DMS153 treated with DMSO at 0.1 percent for 48 hours (cell line): ENCODE results near the gene MAP4K5.
"Not testable (repeated sequence)": the region's sequence is repeated elsewhere in the genome, so short reads cannot be mapped to it uniquely, and the experiment has no call there.

Experiments
- DNase-seq: peaks from one replicate; lab custom pipeline; 2025; ENCODE audit not compliant: unreplicated experiment; lab: John Stamatoyannopoulos, UW

MAP4K5 gene

DNA sequence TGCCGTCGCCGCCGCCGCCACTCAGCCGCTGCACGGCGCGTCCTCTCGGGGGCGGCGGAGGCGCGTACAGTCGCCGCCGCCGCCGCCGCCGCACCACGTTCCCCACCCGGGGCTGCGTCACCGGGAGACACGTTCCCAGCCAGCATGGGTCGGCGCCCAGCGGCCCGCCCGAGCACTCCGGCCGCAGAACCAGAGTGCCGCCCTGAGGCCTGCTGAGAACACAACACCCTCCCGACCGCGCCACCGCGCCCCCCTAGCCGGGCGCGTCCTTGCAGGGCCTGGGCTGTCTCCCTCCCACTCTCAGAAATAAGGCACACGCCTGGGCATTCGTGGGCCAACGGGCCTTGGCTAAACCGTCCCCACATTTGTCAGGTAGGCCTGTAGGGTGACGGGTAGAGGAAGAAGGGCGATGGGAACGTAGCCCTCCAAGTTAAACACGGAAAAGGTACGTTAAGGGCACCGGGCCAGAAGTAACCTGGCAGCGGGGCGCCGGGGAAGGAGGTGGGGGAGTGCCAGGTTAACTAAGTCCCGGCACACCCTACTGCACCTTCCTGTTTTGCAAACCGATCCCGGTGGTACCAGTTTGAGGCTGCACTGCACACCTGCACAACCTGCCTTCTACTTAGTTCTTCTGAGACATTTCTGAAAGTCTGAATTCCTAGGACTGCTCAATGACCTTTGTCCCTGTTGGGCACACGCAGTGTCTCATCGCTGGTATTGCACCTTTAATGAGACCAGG, at the start of gene MAP4K5:
MAP4K5 (minus strand) TSS at position 68 of the 739 bp plus-strand sequence. CDS start 520 bp downstream, outside the sequence.
- DNase-seq, result peak; percentile 59

DNA sequence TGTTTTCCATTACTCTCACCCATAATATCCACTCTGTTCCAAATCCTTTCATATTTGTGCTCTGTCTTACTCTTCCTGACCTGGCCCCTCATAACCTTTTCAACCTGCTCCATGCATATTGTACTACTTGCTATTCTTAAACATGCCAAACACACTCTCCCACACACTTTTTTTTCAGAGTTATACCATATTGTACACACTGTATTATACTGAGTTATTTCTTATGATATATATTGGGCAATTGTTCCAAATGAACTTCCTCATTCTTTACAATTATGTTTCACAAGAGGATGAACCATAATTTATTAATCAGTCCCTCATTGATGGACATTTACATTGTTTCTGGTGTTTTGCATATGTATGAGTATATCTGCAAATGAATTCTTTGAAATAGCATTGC, 46.1 kb upstream of the MAP4K5 start:
- DNase-seq, result no peak

DNA sequence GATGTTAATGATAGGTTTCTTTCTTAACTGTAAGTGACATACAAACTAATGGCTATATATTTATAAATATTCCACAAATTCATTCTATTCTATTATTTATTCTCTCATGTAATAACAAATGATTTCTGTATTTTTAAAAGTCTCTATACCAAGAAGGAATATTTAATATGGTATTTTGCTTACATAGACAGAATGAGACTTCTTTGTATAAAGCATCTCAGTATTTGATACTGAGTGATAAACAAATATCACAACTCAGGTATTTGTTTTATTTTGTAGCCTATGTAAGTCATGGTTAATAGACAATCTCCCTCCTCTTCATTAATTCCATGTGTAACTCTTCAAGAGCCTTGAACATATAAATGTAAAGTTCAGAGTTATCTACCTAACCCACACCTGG, 45.6 kb upstream of the MAP4K5 start:
- DNase-seq, result no peak

DNA sequence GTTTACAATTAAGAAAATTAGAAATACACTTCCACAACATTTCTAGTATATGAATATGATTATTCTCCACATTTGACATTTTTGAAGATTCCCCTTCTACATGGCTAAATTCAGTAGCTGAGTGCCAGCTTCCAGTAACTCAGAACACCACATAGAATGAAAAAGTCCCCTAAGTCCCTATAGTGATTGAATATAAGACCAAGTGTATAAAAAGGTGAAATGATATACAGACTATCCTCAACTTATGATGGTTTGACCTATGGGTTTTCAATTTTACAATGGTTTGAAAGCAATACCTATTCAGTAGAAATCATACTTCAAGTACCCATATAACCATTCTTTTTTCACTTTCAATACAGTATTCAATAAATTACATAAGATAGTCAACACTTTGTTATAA, 43.4 kb upstream of the MAP4K5 start:
- DNase-seq, result no peak

DNA sequence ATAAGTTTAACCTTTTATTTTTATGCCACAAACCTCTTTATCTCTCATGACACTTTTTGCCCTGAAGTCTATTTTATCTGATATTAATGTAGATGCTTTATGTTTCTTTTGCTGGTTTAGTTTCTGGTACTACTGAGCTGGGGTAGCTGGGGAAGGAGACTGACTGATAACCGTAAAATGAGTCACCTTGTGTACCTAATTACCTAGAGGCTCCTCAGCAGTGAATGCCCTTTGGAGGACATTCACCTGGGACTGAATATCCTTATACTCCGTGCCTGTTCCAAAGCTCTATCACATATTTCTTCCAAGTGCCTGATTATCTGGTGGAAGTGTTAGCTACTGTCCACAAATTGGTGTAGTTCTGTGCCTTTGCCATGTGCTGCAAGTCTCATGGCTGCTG, 41.5 kb upstream of the MAP4K5 start:
- no peak for DNase-seq

DNA sequence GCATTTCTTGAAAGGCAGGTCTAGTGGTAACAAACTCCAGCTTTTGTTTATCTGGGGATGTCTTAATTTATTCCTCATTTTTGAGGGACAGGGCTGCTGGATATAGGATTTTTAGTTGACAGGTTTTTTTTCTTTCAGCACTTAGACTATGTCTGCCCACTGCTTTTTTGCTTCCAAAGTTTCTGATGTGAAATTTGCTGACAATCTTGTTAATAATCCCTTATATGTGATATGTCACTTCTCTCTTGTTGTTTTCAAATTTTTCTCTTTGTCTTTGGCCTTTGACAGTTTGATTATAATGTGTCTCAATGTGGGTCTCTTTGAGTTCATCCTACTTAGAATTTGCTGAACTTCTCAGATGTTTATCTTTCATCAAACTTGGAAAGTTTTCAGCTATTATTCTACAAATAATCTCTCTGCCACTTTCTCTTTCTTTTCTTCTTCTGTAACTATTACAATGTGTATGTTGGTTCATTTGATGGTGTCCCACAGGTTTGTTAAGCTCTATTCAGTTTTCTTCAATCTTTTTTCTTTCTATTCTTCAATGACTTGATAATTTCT, 37.4 kb upstream of the MAP4K5 start:
- DNase-seq, result no peak

DNA sequence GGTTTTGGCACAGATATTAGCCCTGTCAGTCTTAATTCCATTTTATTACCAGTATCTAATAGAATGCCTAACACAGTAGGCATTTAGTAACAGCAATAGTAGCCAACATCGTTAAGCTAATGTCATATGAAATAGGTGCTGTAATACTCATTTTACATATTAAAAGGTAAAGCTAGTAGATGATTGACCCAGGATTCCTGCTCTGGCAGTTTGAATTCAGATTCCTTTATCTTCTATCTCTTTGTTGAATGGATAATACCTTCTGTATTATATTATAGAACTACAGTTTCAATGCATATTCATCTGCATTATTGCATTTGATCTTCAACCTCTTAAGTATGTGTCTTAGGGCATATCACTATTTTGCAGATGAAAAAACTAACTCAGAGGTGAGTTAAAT, 30.5 kb upstream of the MAP4K5 start:
- DNase-seq, result no peak

DNA sequence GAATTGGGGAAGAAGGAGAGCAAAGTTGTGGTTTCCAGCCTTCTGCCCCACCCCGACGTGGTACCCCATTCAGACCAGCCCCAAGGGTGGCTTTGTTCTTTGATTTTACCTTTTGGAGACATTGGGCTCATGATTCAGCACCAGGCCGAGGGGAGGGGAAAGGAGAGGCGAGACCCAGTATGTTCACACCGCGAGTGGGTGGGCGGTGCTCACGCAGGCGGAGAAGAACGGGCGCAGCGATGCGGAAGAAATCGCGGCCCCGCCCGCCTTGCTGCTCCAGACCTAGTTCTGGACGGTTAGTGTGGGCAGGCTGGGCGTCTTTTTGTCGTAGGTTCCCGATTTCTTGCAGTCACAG, 28.5 kb upstream of the MAP4K5 start:
- peak; percentile 60 for DNase-seq

DNA sequence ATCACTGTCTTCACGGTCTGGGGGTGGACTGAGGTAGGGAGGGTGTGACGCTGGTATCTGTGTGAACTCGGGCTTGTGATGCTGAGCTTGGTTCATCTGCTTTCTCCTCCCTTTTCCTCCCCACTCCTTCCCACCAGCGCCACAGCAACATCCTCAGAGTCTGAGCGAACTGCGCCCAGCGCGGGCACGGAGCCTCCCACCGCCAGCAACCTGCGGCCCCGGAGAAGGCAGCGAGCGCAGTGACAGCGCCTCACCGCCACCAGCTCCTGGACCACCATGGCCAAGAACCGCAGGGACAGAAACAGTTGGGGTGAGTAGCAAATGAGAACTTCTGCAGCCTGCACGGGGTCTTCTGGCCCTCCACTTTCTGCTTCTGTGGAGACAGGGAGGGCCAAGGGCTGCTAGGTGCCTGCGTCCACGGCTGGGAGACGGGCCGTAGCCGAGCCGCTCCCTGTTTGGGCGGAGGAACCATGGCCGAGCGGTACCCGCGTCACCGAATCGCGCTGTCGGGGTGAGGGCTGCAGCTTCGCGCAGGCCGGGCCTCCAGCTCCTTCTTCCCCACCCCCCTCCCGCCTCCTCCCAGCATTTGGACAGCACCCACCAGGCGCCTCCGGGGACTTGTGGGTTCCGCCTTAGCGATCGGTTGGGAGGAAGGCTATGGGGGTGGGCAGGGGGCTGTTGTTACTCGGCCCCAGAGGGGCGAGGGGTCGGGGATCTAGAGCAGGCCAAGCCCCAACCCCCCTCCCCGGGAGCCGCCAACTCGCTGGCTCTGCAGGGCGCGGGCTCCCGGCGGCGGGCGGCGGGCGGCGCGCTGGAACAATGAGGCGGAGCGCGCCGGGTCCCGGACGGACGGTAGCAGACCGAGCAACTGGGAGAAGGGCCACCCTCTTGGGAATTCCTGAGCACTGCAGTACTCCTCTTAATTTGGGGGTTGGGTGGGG, 27.9 kb upstream of the MAP4K5 start, which contains the start of gene ATL1:
ATL1 (plus strand) TSS at position 156 of the 941 bp plus-strand sequence; CDS start at position 277, 121 bp downstream.
- DNase-seq, result peak; percentile 60

DNA sequence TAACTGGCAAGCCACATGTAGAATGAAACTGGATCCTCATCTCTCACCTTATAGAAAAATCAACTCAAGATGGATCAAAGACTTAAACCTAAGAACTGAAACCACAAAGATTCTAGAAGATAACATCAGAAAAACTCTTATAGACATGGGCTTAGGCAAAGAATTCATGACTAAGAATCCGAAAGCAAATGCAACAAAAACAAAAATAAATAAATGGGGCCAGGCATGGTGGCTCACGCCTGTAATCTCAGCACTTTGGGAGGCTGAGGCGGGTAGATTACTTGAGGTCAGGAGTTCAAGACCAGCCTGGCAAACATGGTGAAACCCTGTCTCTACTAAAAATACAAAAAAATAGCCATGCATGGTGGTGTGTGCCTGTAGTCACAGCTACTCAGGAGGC, 20.4 kb upstream of the MAP4K5 start:
- DNase-seq, result not testable (repeated sequence)

DNA sequence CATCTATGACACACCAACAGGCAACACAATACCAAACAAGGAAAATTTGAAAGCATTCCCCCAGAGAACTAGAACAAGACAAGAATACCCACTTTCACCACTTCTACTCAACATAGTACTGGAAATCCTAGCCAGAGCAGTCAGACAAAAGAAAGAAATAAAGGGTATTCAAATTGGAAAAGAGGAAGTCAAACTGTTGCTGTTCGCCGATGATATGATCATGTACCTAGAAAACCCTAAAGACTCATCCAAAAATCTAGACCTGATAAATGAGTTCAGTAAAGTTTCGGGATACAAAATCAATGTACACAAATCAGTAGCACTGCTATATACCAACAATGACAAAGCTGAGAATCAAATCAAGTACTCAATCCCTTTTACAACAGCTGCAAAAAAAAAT, 19.5 kb upstream of the MAP4K5 start:
- DNase-seq, result no peak

DNA sequence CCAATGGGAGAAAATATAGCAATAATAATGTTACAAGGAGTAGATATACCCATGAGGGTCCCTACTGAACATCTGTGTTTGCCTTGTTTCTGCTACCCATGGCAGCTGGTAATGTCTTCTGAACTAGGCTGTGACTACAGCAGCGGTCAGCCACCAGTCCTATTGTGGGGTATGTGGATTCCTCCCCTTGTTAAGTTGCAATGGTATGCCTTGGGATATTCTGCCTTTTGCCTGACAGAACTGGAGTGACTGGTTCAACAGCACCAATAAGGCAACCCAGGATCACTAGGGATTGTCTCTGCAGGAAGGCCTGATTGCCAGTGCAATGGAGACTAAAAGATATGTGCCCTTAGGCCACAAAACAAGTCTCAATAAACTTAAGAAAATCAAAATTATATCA, 17.9 kb upstream of the MAP4K5 start:
- no peak for DNase-seq

DNA sequence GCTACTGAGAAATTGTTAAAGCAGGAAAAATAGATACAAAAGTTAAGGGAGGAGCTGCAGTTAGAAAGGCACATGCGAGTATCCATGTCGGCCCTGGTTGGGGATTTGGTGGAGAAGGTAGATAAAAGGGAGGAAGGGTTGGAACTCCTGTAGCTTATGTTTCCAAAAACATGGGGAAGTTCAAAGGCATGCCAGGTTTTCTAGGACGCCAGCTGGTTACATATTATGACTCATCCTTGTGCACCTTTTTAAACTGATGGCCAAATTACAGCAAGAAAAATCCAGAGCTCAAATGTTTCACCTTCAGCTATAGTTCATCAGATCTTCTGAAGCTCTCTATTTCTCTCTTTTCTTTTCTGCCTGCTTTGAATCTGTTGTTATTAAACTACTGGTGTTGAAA, 13.2 kb upstream of the MAP4K5 start:
- DNase-seq, result no peak

DNA sequence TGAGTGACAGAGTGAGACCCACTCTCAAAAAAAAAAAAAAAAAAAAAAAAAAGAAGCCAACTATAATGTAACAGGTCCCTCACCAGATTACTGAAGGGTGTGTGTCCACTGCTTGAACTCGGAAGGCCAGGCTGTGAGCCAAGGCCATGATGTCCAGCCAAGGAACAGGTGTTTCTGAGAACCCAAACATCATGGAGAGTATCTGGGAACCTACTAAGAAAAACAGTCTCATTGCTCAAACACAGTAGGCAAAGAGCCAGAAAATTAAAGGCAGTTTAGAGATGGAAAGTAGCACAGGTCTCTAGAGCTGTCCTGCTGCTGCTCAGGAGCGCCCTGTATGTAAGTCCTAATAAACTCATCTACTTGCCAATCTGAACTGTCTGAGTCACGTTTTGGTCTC, 12.5 kb upstream of the MAP4K5 start:
- no peak for DNase-seq

DNA sequence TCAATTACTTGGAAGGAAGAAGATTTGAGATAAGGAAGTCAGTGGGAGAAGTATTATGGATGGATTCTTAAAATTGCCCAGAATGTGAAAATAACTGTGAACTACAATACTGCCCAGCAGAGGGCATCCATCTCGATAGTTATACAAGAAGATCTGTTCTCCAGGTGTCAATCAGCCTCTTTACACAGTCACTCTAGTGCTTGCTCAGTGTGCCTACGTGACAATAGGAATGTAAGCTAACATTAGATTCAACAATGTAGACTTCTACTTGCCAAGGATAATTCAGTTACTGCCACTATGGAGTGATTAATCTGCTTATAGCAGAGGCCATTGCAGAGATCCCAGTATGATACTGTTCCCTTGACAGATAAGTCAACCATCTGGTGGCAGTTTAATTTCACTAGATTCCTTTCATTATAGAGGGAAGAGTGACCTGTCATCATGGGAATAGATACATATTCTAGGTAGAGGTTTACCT, 10.6 kb upstream of the MAP4K5 start:
- peak; percentile 75 for DNase-seq

DNA sequence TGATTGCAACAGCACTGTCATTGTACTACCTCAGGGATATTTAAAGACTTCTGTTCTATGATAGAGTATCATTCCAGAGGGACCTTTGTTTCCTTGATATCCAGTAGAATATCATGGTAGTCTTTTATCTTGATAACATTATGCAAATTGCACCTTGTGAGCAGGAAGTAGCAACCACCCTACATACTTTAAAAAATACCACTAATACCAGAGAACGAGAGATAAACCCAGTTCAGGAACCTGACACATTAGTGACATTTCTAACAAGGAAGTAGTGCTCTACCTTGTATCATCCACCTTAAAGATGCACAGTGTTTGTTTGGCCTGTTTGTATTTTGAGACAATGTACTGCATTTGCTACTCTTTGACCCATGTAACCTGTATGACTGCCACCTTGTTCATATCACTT, 8.8 kb upstream of the MAP4K5 start:
- no peak for DNase-seq

DNA sequence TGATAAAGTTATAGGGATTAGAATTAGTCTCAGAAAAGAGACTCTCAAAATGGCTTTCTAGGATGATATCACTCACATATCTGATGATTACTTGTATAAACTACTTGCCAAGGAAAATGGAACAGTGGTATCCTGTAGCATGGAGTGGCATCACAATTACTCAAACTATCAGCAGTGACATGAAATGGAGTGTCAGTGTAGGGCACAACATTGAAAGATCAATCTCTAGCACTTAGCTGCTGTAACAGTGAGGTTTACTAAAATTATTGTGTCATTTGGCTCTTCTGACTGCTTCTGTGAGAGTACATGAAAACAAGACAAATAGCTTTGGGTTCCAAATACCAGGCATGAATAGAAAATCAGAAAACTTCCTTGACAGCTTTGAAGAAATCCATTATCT, 6.7 kb upstream of the MAP4K5 start:
- no peak for DNase-seq

DNA sequence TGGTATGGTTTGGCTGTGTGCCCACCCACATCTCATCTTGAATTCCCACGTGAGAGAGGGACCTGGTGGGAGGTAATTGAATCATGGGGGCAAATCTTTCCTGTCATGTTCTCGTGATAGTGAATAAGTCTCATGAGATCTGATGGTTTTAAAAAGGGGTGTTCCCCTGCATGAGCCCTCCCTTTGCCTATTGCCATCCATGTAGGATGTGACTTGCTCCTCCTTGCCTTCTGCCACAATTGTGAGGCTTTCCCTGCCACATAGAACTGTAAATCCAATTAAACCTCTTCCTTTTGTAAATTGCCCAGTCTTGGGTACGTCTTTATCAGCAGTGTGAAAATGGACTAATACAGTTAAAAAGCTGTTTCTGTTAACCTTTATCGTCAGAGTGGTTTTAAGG, 5.7 kb upstream of the MAP4K5 start:
- DNase-seq, result not testable (repeated sequence)

DNA sequence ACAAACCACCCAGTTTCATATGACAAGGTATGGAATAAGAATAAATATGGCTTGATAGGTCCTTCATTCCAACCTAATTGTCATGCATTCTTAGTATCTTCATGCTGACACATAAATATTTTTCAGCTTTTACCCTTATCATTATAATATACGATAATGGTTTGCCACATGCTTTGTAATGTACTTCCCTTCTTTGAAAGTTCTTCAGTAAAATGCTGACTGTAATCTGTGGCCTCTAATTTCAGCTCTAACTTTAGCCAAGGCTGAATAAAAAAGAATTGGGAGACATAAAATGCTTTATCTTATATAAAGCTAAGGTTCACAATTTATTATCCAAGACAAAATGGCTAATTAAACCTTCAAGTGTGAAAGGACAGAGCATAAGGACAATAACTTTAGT, 2.6 kb upstream of the MAP4K5 start:
- DNase-seq, result no peak

DNA sequence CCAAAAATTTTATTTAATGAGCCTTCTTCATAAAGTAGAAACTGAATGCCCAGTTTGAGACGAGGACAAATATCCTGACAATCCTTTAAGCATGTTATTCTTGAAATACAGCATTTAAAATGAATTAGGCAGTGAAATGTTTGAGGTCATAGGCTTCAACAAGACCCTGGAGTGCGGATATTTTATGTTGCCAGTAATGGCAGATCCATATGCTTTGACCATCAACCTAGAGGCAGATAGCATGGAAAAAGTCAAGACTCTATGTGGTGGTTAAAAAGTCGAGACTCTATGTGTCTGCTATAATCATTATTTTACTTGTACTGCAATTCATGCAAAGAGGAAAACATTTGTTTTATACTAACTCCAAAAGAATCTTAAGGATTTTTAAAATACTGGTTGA, 2.0 kb upstream of the MAP4K5 start:
- no peak for DNase-seq

DNA sequence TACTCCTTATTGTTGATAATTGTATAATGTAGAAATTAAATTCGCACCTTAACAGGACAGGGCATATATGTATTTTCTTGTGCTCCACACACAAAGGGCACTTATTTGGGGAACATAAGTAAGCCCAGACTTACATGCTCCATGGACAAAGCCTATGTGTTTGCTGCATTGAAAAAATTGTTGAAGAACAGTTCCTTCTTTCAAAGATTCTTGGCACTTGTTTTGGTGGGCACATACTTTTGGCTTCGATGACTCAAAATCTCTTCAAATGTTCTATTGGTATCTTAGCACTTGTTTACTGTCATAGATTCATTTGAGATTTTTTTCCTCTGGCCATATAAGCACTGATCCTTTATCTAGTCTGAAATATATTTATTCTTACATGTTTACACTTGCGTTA, 1.4 kb upstream of the MAP4K5 start:
- DNase-seq, result no peak

DNA sequence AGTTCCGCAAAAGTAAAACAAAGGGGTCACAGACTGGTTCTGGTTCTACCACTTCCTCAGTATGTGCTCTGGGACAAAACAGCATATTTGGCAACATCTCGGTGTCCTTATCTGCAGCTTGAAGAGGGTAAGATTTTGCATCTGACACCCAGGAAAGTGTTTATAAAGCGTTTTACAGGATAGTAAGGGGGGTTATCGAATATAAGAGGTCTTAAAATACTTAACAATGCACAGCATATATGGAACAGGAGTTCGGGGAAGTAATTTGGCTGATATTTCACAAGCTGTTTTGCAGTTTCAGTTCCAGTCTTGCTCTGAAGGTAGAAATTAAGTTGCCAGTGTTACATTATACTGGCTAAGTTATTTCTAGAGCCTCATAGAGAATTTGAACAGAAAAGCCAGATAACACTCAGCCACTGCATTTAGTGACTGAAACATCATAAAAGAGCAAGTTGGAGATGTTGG, 904 bp upstream of the MAP4K5 start:
- DNase-seq, result no peak
